ENCODE data around the gene NR3C1.

The NR3C1 gene

DNA sequence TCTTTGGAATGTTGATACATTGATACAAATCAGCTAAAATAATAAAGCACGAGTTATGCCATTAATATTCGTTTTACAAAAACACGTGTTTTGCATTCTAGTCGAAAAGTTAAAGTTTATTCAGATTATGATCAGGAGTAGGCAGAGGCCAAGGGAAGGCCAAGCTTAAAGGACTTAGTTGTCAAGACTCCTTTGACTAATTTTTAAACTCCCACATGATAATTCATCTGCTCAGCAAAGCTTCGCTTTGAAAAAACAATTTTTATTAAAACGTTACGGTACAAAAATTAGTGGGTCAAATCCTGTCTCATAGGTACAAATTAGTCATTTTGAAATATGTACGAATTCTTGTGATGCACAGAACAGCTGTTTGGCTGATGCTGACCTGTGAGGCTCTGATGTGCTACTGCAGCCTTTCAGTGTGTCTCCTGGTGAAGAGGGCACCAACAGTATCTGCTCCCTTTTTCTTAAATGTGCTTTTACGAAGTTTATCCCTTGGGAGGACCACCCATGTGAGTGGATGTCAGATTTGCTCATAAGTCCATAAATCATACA lies 23.0 kb upstream of the NR3C1 start:
- DNase-seq (ENCODE audit: low read depth) = no peak

DNA sequence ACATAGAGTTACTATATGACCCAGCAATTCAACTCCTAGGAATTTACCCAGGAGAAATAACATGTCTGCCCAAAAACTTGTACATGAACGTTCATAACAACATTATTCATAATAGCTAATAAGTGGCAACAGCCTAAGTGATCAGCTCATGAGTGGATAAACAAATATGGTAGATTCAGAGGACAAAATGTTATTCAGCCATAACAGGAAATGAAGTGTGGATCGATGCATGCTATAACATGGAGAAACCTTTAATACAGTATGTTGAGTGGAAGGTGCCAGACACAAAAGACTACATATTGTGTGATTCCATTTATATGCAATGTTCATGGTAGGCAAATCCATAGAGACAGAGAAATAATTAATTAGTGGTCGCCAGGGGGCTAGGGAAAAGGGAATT lies 22.3 kb upstream of the NR3C1 start:
- no peak for DNase-seq (ENCODE audit: low read depth)

- no peak for DNase-seq (ENCODE audit: low read depth)
Observed at GRCh38 chr5:143418140-143418866, 14.8 kb upstream of the NR3C1 start.

GRCh38 chr5:143417503-143418139 lies 14.1 kb upstream of the NR3C1 start:
- DNase-seq (ENCODE audit: low read depth) = no peak

- DNase-seq (ENCODE audit: low read depth) = no peak
Observed at GRCh38 chr5:143416411-143416810, 12.9 kb upstream of the NR3C1 start.

- no peak for DNase-seq (ENCODE audit: low read depth)
Observed at GRCh38 chr5:143413958-143414669, 10.6 kb upstream of the NR3C1 start.

DNA sequence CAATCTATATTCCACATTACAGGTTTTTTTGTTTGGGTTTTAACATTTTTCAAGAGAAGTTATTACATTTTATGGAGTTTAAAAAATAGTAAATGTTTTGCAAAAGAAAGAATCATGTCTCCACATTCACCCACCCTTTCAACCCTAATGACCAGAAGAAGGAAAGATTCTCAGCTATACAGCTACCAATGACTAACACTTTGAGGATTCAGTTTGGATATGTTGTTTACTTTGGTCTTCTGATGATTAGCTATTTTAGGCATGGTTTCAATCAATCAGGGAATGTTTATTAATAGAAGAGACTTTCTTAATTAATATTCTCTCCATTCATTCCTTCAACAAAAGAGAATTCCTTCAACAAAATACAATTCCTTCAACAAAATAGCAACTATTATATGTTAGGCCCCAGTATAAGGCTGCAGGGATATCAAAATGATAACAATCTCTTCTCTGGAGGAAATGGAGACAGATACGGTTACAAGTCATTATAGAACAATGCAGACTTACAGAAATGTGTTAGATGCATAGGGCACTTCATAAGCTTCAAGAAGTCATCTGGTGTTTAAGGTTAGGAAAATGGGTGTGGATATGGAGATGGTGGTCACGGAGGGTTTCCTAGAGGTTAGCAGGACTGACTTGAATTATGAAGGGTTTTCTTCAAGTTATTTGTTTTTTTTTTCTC lies 9.3 kb upstream of the NR3C1 start:
- DNase-seq (ENCODE audit: low read depth) = no peak

DNA sequence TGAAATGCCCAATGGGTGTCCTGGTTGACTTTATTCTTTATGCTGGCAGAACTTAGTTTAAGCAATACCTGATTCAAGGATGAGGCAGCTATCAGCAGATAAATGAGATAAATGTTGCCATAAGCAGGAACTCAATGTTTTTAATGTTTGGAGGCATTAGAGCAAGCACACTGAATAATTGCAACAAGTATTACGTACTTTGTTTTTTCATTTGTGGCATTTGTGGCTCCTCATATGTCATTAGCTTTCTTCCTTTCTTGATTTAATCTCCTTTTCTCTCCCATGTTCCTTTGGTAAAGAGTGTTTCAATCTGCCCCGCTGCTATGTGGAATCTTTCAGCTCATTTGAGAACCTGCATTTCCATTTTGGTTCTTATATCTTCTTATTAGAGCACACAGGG lies 6.4 kb upstream of the NR3C1 start:
- no peak for DNase-seq (ENCODE audit: low read depth)

DNA sequence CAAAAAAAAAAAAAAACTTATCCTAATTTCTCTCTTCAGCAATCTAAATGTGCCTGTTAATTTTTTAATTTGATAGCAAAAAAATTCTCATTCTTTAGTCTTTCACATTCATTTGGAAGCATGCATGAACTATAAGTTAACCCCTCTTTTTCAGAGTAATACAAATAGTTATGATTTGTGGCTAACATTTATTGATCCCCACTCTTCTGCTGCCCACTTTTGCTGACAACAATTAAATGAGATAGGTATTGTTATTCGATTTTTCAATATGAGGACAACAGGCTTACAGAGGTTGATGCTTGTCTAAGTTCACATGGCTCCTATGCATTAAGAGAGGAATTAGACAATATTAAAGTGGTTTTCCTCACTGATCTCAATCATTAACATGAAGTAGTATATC lies 2.9 kb upstream of the NR3C1 start:
- no peak for DNase-seq (ENCODE audit: low read depth)

GRCh38 chr5:143405849-143406098 lies 2.3 kb upstream of the NR3C1 start:
- no peak for DNase-seq (ENCODE audit: low read depth)

GRCh38 chr5:143405063-143405848 lies 1.8 kb upstream of the NR3C1 start:
- peak; percentile 81 for DNase-seq (ENCODE audit: low read depth)

DNA sequence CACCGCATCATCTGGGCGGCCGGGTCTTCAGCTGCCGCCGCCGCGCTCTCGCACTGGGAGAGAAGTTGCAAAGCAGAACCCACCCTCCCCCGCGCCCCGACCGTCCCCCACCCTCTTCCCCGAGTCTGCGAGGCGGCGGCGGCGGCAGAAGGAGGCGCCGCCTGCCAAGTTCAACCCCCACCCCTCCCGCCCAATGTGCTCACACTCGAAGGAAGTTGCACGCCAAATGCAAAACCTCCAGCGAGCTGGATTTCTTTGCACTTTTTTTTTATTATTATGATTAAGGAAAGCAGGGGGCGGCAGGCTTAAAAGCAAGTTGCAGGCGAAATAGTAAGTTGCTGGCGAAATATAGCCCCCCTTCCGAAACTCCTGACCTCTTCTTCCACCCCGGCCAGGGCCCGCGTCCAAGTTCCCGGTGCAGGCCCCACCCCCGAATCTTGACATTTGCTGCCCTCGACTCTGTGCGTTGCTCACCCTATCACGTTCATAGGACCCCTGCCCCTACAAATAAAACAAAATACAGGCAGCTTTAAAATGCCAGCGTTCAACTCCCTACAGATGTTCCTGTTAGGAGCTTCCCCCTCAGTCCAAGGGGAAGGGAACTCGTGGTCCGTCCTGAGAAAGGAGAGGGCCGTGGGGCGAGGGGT lies 1.1 kb upstream of the NR3C1 start:
- peak; percentile 69 for DNase-seq (ENCODE audit: low read depth)

DNA sequence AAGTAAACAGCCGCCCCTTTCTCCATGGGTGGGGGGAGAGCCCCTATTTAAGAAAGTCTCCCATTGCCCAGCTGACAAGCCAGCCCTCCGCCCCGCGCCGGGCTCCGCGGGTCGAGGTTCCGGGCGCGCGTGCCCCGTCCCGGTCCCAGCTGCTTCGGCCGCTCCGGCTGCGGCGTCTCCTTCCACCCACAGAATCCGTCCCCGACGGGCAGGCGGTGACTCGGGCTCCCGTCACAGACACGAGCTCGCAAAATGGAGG lies 223 bp downstream of the NR3C1 start:
- DNase-seq (ENCODE audit: low read depth) = no peak

- DNase-seq (ENCODE audit: low read depth) = peak; percentile 29
Observed at GRCh38 chr5:143402553-143403333, 743 bp downstream of the NR3C1 start.

DNA sequence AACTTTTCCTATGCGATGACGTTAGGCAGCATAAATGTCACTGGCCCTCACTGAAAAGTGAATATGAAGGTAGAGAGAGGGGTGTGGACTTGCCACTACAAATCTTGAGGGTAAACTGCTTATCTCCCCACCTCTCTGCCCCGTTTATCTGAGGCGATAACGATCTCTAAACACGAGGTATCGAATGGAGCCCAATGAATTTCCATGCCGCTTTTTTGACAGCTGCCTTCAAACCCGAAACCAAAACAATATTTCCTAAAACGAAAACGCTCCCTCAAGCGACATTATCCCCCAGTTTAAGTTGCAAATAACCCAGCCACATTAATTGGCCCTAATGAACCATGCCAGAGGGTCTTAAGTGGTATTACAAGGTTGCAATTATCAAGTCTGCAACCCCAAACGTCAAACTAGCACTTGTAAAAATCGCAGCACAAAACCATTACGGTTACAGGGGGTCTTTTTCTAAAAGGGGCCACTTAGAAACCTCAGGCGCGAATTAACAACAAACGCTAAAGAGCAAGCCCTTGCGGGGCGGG lies 1.4 kb downstream of the NR3C1 start:
- DNase-seq (ENCODE audit: low read depth) = no peak

DNA sequence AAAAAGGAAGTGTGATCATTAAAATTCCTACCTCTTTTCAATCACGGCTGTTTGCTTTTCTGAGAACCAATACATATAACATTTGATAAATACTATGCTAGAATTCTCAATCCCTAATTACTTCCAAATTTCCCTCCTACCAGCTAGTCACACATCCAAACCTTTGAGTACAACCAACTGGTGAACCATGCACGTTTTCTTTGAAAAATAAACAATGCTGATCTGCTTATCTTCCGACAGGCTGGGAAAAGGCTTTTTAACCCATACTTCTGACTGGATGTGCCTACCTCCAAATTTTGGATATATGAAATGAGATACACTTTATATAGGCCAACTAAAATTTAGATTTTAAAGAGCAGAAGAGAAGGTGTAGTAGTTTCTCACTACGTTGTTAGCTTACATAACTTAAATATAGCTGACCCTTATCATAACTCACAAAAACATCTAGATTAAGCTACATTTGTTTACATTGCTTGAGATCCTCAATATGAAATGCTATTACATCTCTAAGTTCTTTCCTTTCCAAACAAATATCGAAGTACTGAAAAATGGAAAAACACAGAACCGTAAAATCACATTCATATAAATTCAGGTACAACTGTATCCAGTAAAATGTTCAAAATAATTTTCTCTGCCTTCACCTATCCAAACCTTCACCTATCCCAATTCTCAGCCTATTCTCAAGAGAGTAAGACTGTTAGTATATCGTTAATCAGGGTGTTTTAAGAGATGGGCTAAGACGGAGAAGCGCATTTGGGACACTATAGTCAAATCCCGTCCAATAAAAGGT lies 2.1 kb downstream of the NR3C1 start:
- no peak for DNase-seq (ENCODE audit: low read depth)

DNA sequence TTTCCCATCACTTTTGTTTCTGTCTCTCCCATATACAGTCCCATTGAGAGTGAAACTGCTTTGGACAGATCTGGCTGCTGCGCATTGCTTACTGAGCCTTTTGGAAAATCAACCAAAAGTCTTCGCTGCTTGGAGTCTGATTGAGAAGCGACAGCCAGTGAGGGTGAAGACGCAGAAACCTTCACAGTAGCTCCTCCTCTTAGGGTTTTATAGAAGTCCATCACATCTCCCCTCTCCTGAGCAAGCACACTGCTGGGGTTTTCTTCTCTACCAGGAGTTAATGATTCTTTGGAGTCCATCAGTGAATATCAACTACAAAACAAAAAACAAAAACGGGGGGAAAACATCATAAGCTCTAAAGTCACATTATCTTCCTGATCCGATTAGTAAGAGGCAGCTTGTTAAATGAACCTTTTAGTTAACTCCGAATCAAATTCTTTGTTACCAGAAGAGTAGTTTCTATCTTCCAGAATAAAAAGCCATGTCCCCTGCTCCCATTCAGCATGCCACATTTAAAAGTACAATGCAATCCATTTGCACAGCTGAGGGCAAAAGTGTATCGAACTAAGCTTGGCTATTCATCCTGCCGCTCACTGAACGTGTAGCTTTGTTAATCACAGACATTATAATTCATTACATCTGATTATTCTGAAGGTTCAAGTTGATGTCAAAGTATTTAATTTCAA lies 2.8 kb downstream of the NR3C1 start:
- DNase-seq (ENCODE audit: low read depth) = no peak

GRCh38 chr5:143399616-143400540 lies 3.6 kb downstream of the NR3C1 start:
- DNase-seq (ENCODE audit: low read depth) = no peak
